ENCODE data around the gene SEC16A.

- no peak for TF ChIP-seq CTCF (IDR thresholded peaks at IDR 0.05; ENCODE audit: extremely low read depth in 1 of 2, insufficient read depth in 1 of 2, low read depth in 1 of 2, low read length in 2 of 2)
- TF ChIP-seq POLR2AphosphoS5 (IDR thresholded peaks at IDR 0.05; ENCODE audit: insufficient read depth, low read depth, low read length), result no peak
- no peak for TF ChIP-seq FOS (IDR thresholded peaks at IDR 0.05; ENCODE audit: borderline replicate concordance, insufficient read depth, low read length)
- no peak for TF ChIP-seq JUN (IDR thresholded peaks at IDR 0.05; ENCODE audit: borderline replicate concordance, insufficient read depth, insufficient read length, low read depth)
- TF ChIP-seq EZH2 (IDR thresholded peaks at IDR 0.05; ENCODE audit: borderline replicate concordance, low read depth, low read length, severe bottlenecking), result no peak
- TF ChIP-seq POLR2A (IDR thresholded peaks at IDR 0.05; ENCODE audit: low read depth, low read length), result no peak
- no peak for TF ChIP-seq MAX (IDR thresholded peaks at IDR 0.05; ENCODE audit: insufficient read depth, insufficient read length)
- TF ChIP-seq MYC (IDR thresholded peaks at IDR 0.05; ENCODE audit: low read depth, low read length), result no peak
- no peak for TF ChIP-seq GATA2 (IDR thresholded peaks at IDR 0.05; ENCODE audit: insufficient read depth, insufficient read length, low read depth, low read length)
Measured at GRCh38 chr9:136509549-136509948, 26.7 kb upstream of the SEC16A start.

All from endothelial cell of umbilical vein (primary cell).